ENCODE data around the gene CWC22. TPM values are rescaled to one million over a fixed set of nuclear protein-coding genes. Genes with fewer than 3 reads are reported as not detected.
"Not testable (repeated sequence)": the region's sequence is repeated elsewhere in the genome, so short reads cannot be mapped to it uniquely, and the experiment has no call there.

Gene CWC22
- total RNA-seq, 1 donor = 12.7 TPM

DNA sequence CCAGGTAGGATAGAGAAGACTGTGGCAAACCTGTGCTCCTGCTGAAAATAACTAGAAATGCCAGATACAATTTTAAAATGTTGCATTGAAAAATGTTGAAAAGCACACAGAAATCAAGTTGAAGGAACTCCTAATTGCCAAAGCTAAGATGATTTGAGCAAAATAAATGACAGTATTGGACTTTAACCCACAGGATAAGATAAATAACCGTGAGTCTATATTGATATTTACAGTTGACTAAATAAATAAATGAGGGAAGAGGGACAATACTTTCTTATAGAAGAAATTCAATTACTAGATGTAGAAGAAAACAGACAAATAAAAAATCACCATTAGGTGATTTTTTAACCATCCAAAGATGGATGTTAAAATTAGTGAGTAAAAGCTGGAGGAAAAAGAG, 59.0 kb downstream of the CWC22 start:
- Histone ChIP-seq H3K4me3 (ENCODE audit: low read length) (no peak overlapping the region), H3K27me3 (ENCODE audit: insufficient read depth, low read length) (no peaks in the 10 kb centered on the region), H3K9me3 (ENCODE audit: low read depth, low read length) (no peaks in the 10 kb centered on the region), H3K4me1 (ENCODE audit: insufficient read depth, low read length) (no peaks in the 10 kb centered on the region)

DNA sequence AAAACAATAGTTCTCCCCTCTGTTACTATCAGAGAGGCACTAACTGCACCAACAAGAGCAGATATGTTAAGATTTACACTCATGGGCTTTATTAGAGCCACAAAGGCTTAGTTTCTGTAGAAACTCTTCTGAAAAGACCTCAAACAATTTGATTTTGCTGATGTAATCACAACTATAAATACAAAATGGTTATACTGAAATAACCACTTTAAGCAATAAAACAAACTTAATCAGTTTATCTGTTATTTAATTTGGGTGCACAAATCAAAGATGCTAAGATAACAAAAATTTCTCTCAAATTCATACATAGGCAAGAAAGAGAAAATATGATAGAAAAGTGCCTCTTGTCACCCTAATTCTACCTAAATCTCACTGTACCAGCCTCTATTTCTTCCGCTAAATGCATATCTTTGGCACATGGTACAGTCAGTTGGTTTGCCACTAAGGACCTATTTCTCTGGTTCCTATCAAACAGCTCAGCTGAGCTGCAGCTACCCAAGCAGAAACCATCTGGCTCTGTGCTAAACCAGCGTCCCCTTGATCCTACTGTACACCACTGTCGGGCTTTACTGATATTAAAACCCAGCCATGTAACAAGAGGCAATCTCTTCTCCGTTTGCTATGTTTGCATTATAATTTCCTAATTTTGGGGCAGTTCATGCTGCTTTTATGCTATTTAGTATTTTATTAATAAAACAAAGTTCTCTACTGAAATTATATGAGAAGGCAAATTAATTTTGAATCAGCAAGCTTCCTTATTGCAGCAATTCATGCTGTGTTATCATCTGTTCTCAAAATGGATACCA, 60.1 kb downstream of the CWC22 start:
- Histone ChIP-seq H3K27me3 (ENCODE audit: insufficient read depth, low read length) (no peaks in the 10 kb centered on the region), H3K9me3 (ENCODE audit: low read depth, low read length) (no peaks in the 10 kb centered on the region), H3K4me3 (ENCODE audit: low read length) (no peak overlapping the region), H3K4me1 (ENCODE audit: insufficient read depth, low read length) (no peaks in the 10 kb centered on the region)

DNA sequence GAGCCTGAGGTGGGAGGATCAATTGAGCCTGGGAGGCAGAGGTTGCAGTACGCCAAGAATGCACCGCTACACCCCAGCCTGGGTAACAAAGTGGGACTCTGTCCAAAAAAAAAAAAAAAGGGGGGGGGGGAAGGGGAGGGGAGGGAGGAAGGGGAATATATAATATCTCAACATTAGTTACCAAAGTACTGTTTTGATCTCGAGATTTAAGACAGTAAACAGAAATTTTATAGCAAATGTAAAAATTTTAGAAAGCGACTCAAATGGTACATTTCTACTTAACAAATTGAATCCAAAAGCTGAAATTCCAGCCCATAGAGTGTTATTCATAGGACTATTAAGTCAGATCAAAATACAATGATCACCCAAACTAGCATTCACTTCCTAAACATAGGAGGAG, 60.8 kb downstream of the CWC22 start:
- Histone ChIP-seq H3K4me3 (ENCODE audit: low read length) (no peak overlapping the region), H3K4me1 (ENCODE audit: insufficient read depth, low read length) (no peaks in the 10 kb centered on the region), H3K27me3 (ENCODE audit: insufficient read depth, low read length) (no peaks in the 10 kb centered on the region)

DNA sequence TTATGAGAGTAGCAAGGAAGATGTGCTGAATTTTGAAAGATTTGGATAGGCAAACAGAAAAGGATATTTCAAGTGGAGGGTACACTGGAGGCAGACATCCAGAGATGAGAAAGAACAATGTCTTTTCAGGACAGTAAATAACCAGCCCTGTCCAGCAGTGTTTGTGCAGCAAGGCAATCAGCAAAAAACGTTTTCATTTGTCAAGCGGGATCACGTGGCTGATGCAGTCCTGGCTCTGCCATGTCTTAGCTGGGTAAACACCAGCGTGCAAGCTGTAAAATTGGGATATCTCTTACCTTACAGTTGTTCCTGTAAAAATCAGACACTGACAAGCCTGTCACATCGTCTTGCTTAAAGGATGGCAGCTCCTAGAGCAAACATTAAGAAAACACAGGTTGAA, 67.8 kb downstream of the CWC22 start:
- H3K9me3 ChIP-seq (ENCODE audit: low read depth, low read length) = no peaks in the 10 kb centered on the region
- H3K4me3 ChIP-seq (ENCODE audit: low read length) = no peak overlapping the region
- no peaks in the 10 kb centered on the region for H3K27me3 ChIP-seq (ENCODE audit: insufficient read depth, low read length)
- H3K4me1 ChIP-seq (ENCODE audit: insufficient read depth, low read length) = no peaks in the 10 kb centered on the region

More for the DNA sequence above, 60.8 kb downstream of the CWC22 start:
- H3K9me3 ChIP-seq (ENCODE audit: low read depth, low read length) = no peaks in the 10 kb centered on the region

DNA sequence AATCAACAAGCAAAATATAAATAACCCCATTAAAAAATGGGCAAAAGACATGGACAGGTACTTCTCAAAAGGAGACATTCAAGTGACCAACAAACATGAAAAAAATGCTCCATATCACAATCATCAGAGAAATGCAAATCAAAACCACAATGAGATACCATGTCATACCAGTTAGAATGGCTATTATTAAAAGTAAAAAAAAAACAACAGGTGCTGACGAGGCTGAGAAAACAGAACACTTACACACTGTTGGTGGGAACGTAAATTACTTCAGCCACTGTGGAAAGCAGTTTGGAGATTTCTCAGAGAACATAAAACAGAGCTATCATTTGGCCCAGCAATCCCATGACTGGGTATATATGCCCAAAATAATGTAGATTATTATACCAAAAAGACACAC, 69.1 kb downstream of the CWC22 start:
- no peaks in the 10 kb centered on the region for H3K9me3 ChIP-seq (ENCODE audit: low read depth, low read length)
- H3K4me3 ChIP-seq (ENCODE audit: low read length) = no peak overlapping the region
- H3K4me1 ChIP-seq (ENCODE audit: insufficient read depth, low read length) = no peaks in the 10 kb centered on the region
- no peaks in the 10 kb centered on the region for H3K27me3 ChIP-seq (ENCODE audit: insufficient read depth, low read length)

DNA sequence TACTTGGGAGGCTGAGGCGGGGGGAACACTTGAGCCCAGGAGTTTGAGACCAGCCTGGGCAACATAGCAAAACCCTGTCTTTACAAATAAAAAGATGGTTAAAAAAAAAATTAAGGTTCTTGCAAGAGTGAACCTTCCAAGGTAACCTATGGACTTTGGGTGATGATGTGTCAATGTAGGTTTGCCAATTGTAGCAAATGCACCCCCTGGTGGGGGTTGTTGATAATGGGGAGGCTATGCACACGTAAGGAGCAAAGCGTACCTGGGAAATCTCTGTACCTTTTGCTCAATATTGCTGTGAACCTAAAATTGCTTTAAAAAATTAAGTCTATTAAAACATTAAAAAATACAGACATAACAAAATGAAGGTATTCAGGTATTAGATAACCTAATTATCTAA, 70.4 kb downstream of the CWC22 start:
- Histone ChIP-seq H3K4me3 (ENCODE audit: low read length) (no peak overlapping the region), H3K27me3 (ENCODE audit: insufficient read depth, low read length) (no peaks in the 10 kb centered on the region), H3K4me1 (ENCODE audit: insufficient read depth, low read length) (no peaks in the 10 kb centered on the region), H3K9me3 (ENCODE audit: low read depth, low read length) (no peaks in the 10 kb centered on the region)

DNA sequence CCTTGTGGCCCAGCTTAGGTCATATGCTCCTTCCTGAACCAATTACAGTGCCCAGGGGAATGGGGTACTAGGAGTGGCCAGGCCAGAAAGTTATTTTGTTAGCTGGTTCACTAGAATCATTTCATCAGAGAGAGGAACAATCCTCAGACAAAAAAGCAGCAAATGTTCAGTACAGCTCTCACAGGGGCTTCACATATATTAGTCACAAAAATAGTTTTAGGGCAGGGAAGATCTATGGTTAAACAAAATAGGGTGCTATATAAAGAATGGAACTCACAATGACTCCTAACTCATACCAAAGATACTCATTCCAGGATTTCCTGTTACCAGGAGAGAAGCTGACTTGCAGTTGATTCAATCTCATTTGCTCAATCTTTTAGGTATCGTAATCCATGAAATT, 71.0 kb downstream of the CWC22 start:
- no peaks in the 10 kb centered on the region for H3K9me3 ChIP-seq (ENCODE audit: low read depth, low read length)
- H3K27me3 ChIP-seq (ENCODE audit: insufficient read depth, low read length) = no peaks in the 10 kb centered on the region
- H3K4me1 ChIP-seq (ENCODE audit: insufficient read depth, low read length) = no peaks in the 10 kb centered on the region
- H3K4me3 ChIP-seq (ENCODE audit: low read length) = no peak overlapping the region

DNA sequence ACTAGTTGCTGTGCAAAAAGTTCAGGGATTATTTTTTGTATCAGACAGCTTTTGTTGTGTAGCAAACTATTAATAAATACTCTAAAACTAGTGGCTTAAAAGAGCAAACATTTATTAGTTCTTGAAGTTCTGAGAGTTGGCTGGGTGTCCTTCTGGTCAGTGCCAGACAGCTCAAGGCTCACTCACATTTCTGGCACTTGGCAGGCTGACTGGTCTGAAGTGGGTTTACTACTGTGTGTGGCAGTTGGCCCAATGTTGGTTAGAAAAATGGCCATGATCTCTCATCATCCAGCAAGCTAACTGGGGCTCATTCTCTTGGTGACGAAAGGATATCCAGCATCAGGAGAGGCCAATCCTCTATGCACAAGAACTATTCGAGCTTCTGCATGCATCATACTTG, 74.3 kb downstream of the CWC22 start:
- H3K4me1 ChIP-seq (ENCODE audit: insufficient read depth, low read length) = no peaks in the 10 kb centered on the region

DNA sequence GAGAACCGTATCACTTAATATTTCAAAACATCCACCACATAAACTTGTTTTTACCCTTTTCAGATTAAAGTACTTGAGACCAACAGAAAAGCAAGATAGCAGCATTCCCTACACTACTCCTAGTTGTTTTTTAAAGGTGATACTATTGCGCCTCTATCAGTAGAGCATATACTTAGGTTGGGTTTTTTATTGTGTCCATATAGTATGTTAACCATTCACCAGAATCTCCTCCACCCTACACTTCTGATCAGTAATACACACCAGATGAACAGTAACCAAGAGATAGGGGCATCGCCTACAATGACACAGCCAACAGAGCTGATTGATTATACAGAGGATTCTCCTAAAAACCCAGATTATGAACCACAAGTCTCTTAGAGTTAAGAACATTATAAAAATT, 75.6 kb downstream of the CWC22 start:
- Histone ChIP-seq H3K4me1 (ENCODE audit: insufficient read depth, low read length) (no peaks in the 10 kb centered on the region), H3K9me3 (ENCODE audit: low read depth, low read length) (peaks cover 9% of the 10 kb centered on the region), H3K4me3 (ENCODE audit: low read length) (no peak overlapping the region), H3K27me3 (ENCODE audit: insufficient read depth, low read length) (no peaks in the 10 kb centered on the region)

More for the DNA sequence above, 74.3 kb downstream of the CWC22 start:
- Histone ChIP-seq H3K9me3 (ENCODE audit: low read depth, low read length) (no peaks in the 10 kb centered on the region), H3K4me3 (ENCODE audit: low read length) (no peak overlapping the region), H3K27me3 (ENCODE audit: insufficient read depth, low read length) (no peaks in the 10 kb centered on the region)

DNA sequence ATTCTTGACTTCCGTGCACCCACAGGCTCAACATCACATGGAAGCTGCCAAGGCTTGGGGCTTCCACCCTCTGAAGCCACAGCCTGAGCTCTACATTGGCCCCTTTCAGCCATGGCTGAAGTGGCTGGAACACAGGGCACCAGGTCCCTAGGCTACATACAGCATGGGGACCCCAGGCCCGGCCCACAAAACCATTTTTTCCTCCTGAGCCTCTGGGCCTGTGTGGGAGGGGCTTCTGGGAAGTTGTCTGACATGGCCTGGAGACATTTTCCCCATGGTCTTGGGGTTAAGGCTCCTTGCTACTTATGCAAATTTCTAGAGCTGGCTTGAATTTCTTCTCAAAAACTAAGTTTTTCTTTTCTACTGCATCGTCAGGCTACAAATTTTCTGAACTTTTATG, 77.1 kb downstream of the CWC22 start:
- not testable (repeated sequence) for H3K4me1 ChIP-seq (ENCODE audit: insufficient read depth, low read length); H3K4me3 ChIP-seq (ENCODE audit: low read length); H3K27me3 ChIP-seq (ENCODE audit: insufficient read depth, low read length)
- peaks cover 21% of the 10 kb centered on the region for H3K9me3 ChIP-seq (ENCODE audit: low read depth, low read length)

DNA sequence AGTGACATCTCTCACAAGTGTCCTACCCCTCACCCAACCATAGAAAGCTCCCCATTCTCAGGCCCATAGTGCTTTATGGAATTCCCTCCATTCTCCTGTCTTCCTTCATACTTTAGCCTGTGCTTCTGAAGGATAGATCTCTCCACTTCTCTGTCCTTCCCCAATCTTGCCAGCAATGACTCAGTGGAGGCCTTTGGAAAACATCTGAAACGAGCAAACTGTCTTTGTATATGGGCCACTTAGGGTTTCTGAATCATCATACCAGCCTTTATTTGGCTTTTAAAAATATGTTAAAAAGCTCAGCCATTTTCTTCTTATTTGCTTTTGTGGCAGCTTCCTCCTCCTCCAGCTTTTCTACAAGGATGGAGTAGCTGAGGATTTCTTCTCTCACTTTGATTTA, 80.1 kb downstream of the CWC22 start:
- Histone ChIP-seq H3K9me3 (ENCODE audit: low read depth, low read length) (peaks cover 21% of the 10 kb centered on the region), H3K4me3 (ENCODE audit: low read length) (no peak overlapping the region), H3K27me3 (ENCODE audit: insufficient read depth, low read length) (no peaks in the 10 kb centered on the region), H3K4me1 (ENCODE audit: insufficient read depth, low read length) (no peaks in the 10 kb centered on the region)

DNA sequence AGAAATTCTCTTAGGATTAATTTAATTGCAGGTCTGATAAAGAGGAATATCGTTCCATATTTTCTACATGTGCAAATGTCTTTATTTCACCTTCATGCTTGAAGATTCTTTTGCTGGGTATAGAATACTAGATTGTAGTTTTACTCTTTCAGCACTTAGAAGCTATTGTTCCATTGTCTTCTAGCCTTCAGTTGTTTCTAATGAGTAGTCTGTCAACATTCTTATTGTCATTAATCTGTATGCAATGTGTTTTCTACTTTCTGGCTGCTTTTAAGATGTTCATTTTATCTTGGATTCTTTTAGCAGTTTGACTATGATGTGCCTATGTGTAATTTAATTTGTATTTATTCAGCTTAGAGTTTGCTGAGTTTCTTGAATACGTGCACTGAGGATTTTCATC, 81.4 kb downstream of the CWC22 start:
- Histone ChIP-seq H3K4me1 (ENCODE audit: insufficient read depth, low read length) (no peaks in the 10 kb centered on the region), H3K4me3 (ENCODE audit: low read length) (no peak overlapping the region), H3K27me3 (ENCODE audit: insufficient read depth, low read length) (no peaks in the 10 kb centered on the region), H3K9me3 (ENCODE audit: low read depth, low read length) (peaks cover 21% of the 10 kb centered on the region)

DNA sequence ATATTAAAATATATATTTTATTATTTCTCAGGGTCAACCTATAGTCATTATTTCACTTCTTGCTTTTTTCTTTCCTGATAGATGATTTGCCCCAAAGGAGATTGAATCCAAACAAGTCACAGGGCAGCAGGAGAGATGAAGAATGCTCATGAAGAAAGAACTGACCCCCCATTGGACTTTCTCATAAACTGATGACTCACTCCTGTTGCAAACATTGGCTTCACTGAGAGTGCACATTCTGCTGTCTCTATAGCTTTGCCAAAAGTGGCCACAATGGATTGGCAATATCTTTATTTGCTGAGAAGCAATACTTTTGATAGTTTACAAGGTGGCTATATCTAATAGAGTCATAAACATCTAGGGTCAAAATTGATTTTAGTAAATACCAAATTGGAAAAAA, 89.8 kb downstream of the CWC22 start:
- Histone ChIP-seq H3K27me3 (ENCODE audit: insufficient read depth, low read length) (no peaks in the 10 kb centered on the region), H3K9me3 (ENCODE audit: low read depth, low read length) (no peaks in the 10 kb centered on the region), H3K4me3 (ENCODE audit: low read length) (no peak overlapping the region), H3K4me1 (ENCODE audit: insufficient read depth, low read length) (no peaks in the 10 kb centered on the region)

DNA sequence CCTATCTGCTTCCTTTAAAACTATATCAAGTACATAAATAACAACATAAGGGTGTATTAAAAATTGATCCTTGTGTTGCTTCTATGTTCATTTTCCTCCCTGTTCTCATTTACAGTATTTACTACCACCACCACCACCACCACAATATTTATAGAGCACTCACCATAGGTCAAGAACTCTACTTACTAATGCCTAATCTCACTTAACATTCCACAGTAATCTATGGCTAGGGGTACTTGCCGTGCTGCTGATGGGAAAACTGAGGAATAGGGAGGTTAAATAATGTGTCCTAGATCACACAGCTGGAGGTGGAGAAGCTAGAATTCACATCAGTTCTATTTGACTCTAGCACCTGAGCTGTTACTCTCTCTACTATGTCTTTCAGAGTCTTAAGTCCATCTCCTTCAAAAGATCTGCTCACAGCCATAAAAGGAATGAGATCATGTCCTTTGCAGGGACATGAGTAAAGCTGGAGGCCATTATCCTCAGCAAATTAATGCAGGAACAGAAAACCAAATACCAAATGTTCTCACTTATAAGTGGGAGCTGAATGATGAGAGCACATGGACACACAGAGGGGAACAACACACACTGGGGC, 91.6 kb downstream of the CWC22 start:
- Histone ChIP-seq H3K9me3 (ENCODE audit: low read depth, low read length) (no peaks in the 10 kb centered on the region), H3K27me3 (ENCODE audit: insufficient read depth, low read length) (no peaks in the 10 kb centered on the region), H3K4me3 (ENCODE audit: low read length) (no peak overlapping the region), H3K4me1 (ENCODE audit: insufficient read depth, low read length) (no peaks in the 10 kb centered on the region)

DNA sequence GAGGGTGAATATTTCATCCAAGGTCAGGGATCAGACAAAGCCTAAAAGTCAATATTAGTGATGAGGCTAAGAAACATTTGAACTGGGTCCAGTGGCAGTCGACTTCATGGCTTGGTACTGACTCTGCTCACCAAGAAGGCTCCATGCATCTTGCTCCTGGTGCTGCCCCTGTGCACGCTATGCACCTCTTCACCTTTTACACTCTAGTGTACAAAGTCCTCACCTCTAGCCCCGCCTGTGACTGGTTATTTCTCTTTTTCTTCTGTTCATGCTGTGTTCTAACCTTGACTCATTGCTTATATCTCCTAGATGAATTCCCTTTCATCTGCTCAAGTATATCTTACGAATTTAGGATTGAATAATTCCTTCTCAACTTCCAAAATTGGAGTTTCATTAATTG, 93.3 kb downstream of the CWC22 start:
- H3K4me3 ChIP-seq (ENCODE audit: low read length) = no peak overlapping the region
- H3K27me3 ChIP-seq (ENCODE audit: insufficient read depth, low read length) = no peaks in the 10 kb centered on the region
- H3K9me3 ChIP-seq (ENCODE audit: low read depth, low read length) = no peaks in the 10 kb centered on the region
- no peaks in the 10 kb centered on the region for H3K4me1 ChIP-seq (ENCODE audit: insufficient read depth, low read length)

DNA sequence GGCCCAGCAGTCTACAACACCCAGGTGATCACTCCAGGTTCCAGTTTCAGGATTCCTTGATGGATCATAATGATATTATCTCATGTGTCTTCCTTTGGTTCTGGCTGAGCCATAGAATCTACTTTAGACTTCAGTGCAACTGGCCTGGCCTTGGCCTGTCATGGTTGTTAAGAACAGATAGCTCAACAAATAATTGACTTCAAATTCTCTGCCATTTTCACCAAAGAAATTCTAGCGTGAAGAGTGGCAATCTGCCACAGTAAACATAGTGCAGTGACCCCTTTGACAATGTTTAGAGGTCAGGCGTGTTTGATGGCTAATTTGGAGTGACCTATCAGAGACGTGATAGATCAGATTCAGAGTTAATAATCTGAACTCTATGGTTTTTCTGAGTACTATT, 95.5 kb downstream of the CWC22 start:
- no peaks in the 10 kb centered on the region for H3K4me1 ChIP-seq (ENCODE audit: insufficient read depth, low read length)
- H3K27me3 ChIP-seq (ENCODE audit: insufficient read depth, low read length) = no peaks in the 10 kb centered on the region
- no peaks in the 10 kb centered on the region for H3K9me3 ChIP-seq (ENCODE audit: low read depth, low read length)
- no peak overlapping the region for H3K4me3 ChIP-seq (ENCODE audit: low read length)

Data from mononuclear cell (primary cell).